ENCODE measurements around the gene CCDC73. TPM values are rescaled to one million over a fixed set of nuclear protein-coding genes. Genes with fewer than 3 reads are reported as not detected.

The CCDC73 gene
- total RNA-seq, 4 donors from 2014 or later = 0.15 to 0.27 TPM; not detected in 2

- intact Hi-C loops (cut with DNase I) = no loop called here
- DNase-seq = no peak
- H3K4me3 ChIP-seq (replicated peaks in 1 of 3) = no peak overlapping the region
- no peak overlapping the region for H3K27ac ChIP-seq
- 34 to 48% methylated on average over 4 of the region's 4 CpGs for WGBS, 2 donors
- H3K9me3 ChIP-seq = no peaks in the 10 kb centered on the region
- H3K4me1 ChIP-seq = peaks cover 20 to 21% of the 10 kb centered on the region in 2 donors
- no peaks in the 10 kb centered on the region for H3K27me3 ChIP-seq
- peaks cover 21 to 30% of the 10 kb centered on the region in 2 donors for H3K36me3 ChIP-seq
- TF ChIP-seq CTCF (IDR thresholded peaks at IDR 0.05) (peak in 1 of 6 experiments; percentile 23), POLR2A (IDR thresholded peaks at IDR 0.05) (no peak)
Observed at GRCh38 chr11:32586576-32587190, 207.8 kb downstream of the CCDC73 start.

- peak overlapping the region; percentile 60 to 91 (median 88) for H3K4me3 ChIP-seq (replicated peaks in 1 of 3)
- H3K9me3 ChIP-seq = no peaks in the 10 kb centered on the region
- no peak for DNase-seq
- H3K4me1 ChIP-seq = peaks cover 20 to 21% of the 10 kb centered on the region in 2 donors
- 13 to 15% methylated on average over 7 of the region's 7 CpGs for WGBS, 2 donors
- intact Hi-C loops (cut with DNase I) = no loop called here
- no peaks in the 10 kb centered on the region for H3K27me3 ChIP-seq
- H3K27ac ChIP-seq = no peak overlapping the region
- H3K36me3 ChIP-seq = peaks cover 7 to 12% of the 10 kb centered on the region in 2 donors
- TF ChIP-seq CTCF (IDR thresholded peaks at IDR 0.05) (no peak), POLR2A (IDR thresholded peaks at IDR 0.05) (no peak)
Observed at GRCh38 chr11:32584921-32585320, 209.5 kb downstream of the CCDC73 start.

GRCh38 chr11:32583459-32584271, 210.8 kb downstream of the CCDC73 start, which contains the start of gene EIF3M:
Gene EIF3M, plus strand, starts transcription at chr11:32583831. Its CDS starts 57 bp downstream, at chr11:32583888.
- H3K4me1 ChIP-seq = peaks cover 20 to 21% of the 10 kb centered on the region in 2 donors
- H3K27me3 ChIP-seq = no peaks in the 10 kb centered on the region
- WGBS, 2 donors = 0% methylated on average over 22 to 37 of the region's 70 CpGs
- intact Hi-C loops (cut with DNase I) = no loop called here
- H3K36me3 ChIP-seq = peaks cover 0 to 4% of the 10 kb centered on the region in 2 donors
- no peaks in the 10 kb centered on the region for H3K9me3 ChIP-seq
- peak; percentile 94 to 97 for DNase-seq
- no peak for TF ChIP-seq CTCF (IDR thresholded peaks at IDR 0.05)
- peak in 1 of 2 donors; percentile 75 for TF ChIP-seq POLR2A (IDR thresholded peaks at IDR 0.05)
- H3K4me3 ChIP-seq (replicated peaks in 1 of 3) = peak within 1 kb of the TSS; percentile 60 to 91 (median 88)
- H3K27ac ChIP-seq = peak within 1 kb of the TSS; percentile 16 to 73 (median 57)

GRCh38 chr11:32581556-32581955, 212.9 kb downstream of the CCDC73 start:
- no peak for TF ChIP-seq POLR2A (IDR thresholded peaks at IDR 0.05)
- no peak for TF ChIP-seq CTCF (IDR thresholded peaks at IDR 0.05)
- H3K27me3 ChIP-seq = no peaks in the 10 kb centered on the region
- 87 to 91% methylated on average over 3 of the region's 3 CpGs for WGBS, 2 donors
- H3K4me1 ChIP-seq = peaks cover 14 to 17% of the 10 kb centered on the region in 2 donors
- no peaks in the 10 kb centered on the region for H3K36me3 ChIP-seq
- no peak overlapping the region for H3K27ac ChIP-seq
- H3K4me3 ChIP-seq (replicated peaks in 1 of 3) = no peak overlapping the region
- no peak for DNase-seq
- intact Hi-C loops (cut with DNase I) = no loop called here
- H3K9me3 ChIP-seq = no peaks in the 10 kb centered on the region

- TF ChIP-seq CTCF (IDR thresholded peaks at IDR 0.05) = no peak
- TF ChIP-seq POLR2A (IDR thresholded peaks at IDR 0.05) = no peak
- H3K36me3 ChIP-seq = no peaks in the 10 kb centered on the region
- no peak overlapping the region for H3K27ac ChIP-seq
- no peaks in the 10 kb centered on the region for H3K27me3 ChIP-seq
- H3K4me3 ChIP-seq (replicated peaks in 1 of 3) = no peak overlapping the region
- intact Hi-C loops (cut with DNase I) = no loop called here
- peaks cover 11% of the 10 kb centered on the region in 2 donors for H3K4me1 ChIP-seq
- no peaks in the 10 kb centered on the region for H3K9me3 ChIP-seq
- 64 to 74% methylated on average over 2 of the region's 2 CpGs for WGBS, 2 donors
- no peak for DNase-seq
Observed at GRCh38 chr11:32580967-32581366, 213.5 kb downstream of the CCDC73 start.

Measured in thyroid gland (tissue), 4 donors.